WTC11 (cell line): ENCODE measurements around the gene TMEM202.

Source experiments
- AFF4 ChIP-seq: sonication (generic); formaldehyde crosslinking; IDR thresholded peaks from 2 replicates; pipeline ENCODE4 v1.8.1; 2023; ENCODE audit warnings: mild to moderate bottlenecking, missing genetic modification reagents, borderline replicate concordance
- ATF1 ChIP-seq: sonication (generic); formaldehyde crosslinking; IDR thresholded peaks from 2 replicates; pipeline ENCODE4 v1.8.1; 2023; ENCODE audit warnings: mild to moderate bottlenecking, moderate library complexity, missing genetic modification reagents
- ATF3 ChIP-seq: sonication (generic); formaldehyde crosslinking; conservative IDR thresholded peaks from 2 replicates; pipeline ENCODE4 v1.8.1; 2022; ENCODE audit warnings: mild to moderate bottlenecking, missing genetic modification reagents
- CREB1 ChIP-seq: sonication (generic); formaldehyde crosslinking; IDR thresholded peaks from 2 replicates; pipeline ENCODE4 v1.8.0; 2023; ENCODE audit warnings: mild to moderate bottlenecking, missing genetic modification reagents
- CREM ChIP-seq: sonication (generic); formaldehyde crosslinking; IDR thresholded peaks from 2 replicates; pipeline ENCODE4 v1.8.1; 2022; ENCODE audit warnings: mild to moderate bottlenecking, missing genetic modification reagents, moderate library complexity
- CTCF ChIP-seq: fragments of 200-600 bp; IDR thresholded peaks from 2 replicates; pipeline ENCODE4 v1.8.0; 2022; ENCODE audit warnings: antibody characterized with exemption
- ELF4 ChIP-seq: sonication (generic); formaldehyde crosslinking; IDR thresholded peaks from 2 replicates; pipeline ENCODE4 v1.8.1; 2022; ENCODE audit warnings: low read depth, mild to moderate bottlenecking, moderate library complexity, missing genetic modification reagents
- EMX1 ChIP-seq: fragments of 250-450 bp; sonication (Bioruptor Pico); IDR thresholded peaks from 2 replicates; pipeline ENCODE4 v1.8.0; 2021; ENCODE audit warnings: mild to moderate bottlenecking
- FOXP1 ChIP-seq: sonication (generic); formaldehyde crosslinking; IDR thresholded peaks from 2 replicates; pipeline ENCODE4 v1.8.0; 2022; ENCODE audit warnings: missing genetic modification reagents, mild to moderate bottlenecking, moderate library complexity, borderline replicate concordance
- NFE2L1 ChIP-seq: sonication (generic); formaldehyde crosslinking; IDR thresholded peaks from 2 replicates; pipeline ENCODE4 v1.8.1; 2023; ENCODE audit warnings: missing genetic modification reagents
- SOX15 ChIP-seq: fragments of 250-450 bp; sonication (Bioruptor Pico); IDR thresholded peaks from 2 replicates; pipeline ENCODE4 v1.9.0; 2021; ENCODE audit warnings: mild to moderate bottlenecking
- ZNF281 ChIP-seq: sonication (generic); formaldehyde crosslinking; IDR thresholded peaks from 2 replicates; pipeline ENCODE4 v1.8.0; 2023; ENCODE audit warnings: mild to moderate bottlenecking, missing genetic modification reagents
- ZNF423 ChIP-seq: fragments of 250-450 bp; sonication (Bioruptor Pico); IDR thresholded peaks from 2 replicates; pipeline ENCODE4 v2.1.2; 2022; ENCODE audit warnings: mild to moderate bottlenecking, moderate library complexity

GRCh38 chr15:72379856-72380430, 18.2 kb upstream of the TMEM202 start:
- TF ChIP-seq ZNF281 (CRISPR knock-in tag) (no peak), ELF4 (no peak), ATF3 (CRISPR knock-in tag) (no peak), FOXP1 (CRISPR knock-in tag) (no peak), ATF1 (CRISPR knock-in tag) (no peak), AFF4 (no peak), CTCF (no peak), SOX15 (no peak), CREB1 (CRISPR knock-in tag) (no peak), CREM (CRISPR knock-in tag) (no peak), NFE2L1 (CRISPR knock-in tag) (no peak), ZNF423 (CRISPR knock-in tag) (no peak), EMX1 (CRISPR knock-in tag) (no peak)
